Keratinocyte (primary cell): ENCODE data around the gene UQCRHL. TPM values are rescaled to one million over a fixed set of nuclear protein-coding genes. Genes with fewer than 3 reads are reported as not detected.
A peak's percentile ranks its signal among the peaks of the same experiment; 100 is the strongest.

ENCODE experiments used
- DNase-seq: peaks from one replicate; pipeline ENCODE4 v3.0.0-alpha.2; 2011; ENCODE audit warnings: low read depth, missing footprints, low spot score
- FAIRE-seq: peaks from 2 replicates; lab custom pipeline; 2011; peaks lifted over from hg19 to GRCh38; lab: Jason Lieb, UNC
- H2AFZ ChIP-seq: 2 replicates; pipeline ENCODE4 v1.6.0; 2012; ENCODE audit warnings: low read length, control low read depth, inconsistent platforms; ENCODE audit not compliant: control insufficient read depth
- H3K27ac ChIP-seq: 2 replicates; pipeline ENCODE4 v1.5.1; 2011; ENCODE audit warnings: low read length; ENCODE audit not compliant: control insufficient read depth, insufficient read depth
- H3K27me3 ChIP-seq: 3 replicates; pipeline ENCODE4 v1.6.0; 2011; ENCODE audit warnings: low read length; ENCODE audit not compliant: control insufficient read depth, insufficient read depth; ENCODE audit errors: extremely low read depth
- H3K36me3 ChIP-seq, 2 experiments: 2 replicates in 1 of 2; 3 replicates in 1 of 2; pipeline ENCODE4 v1.5.1; 2011; ENCODE audit warnings: low read length in 2 of 2, mild to moderate bottlenecking in 1 of 2; ENCODE audit not compliant: control insufficient read depth in 2 of 2, insufficient read depth in 2 of 2; ENCODE audit errors: extremely low read depth in 1 of 2
- H3K4me1 ChIP-seq: 3 replicates; pipeline ENCODE4 v1.5.1; 2011; ENCODE audit warnings: low read length; ENCODE audit not compliant: control insufficient read depth, insufficient read depth; ENCODE audit errors: extremely low read depth
- H3K4me2 ChIP-seq: 3 replicates; pipeline ENCODE4 v1.6.0; 2011; ENCODE audit warnings: low read depth, low read length; ENCODE audit not compliant: control insufficient read depth, insufficient read depth; ENCODE audit errors: extremely low read depth
- H3K4me3 ChIP-seq, 3 experiments: fragments of 200-600 bp in 1 of 3; sonication (generic) in 1 of 3; 2 replicates in 2 of 3; 3 replicates in 1 of 3; pipeline ENCODE4 v1.5.1; 2011 to 2016; ENCODE audit warnings: low read length in 3 of 3, mild to moderate bottlenecking in 3 of 3, control low read depth in 2 of 3, inconsistent platforms in 1 of 3, low read depth in 1 of 3, mixed read lengths in 1 of 3, mixed run types in 1 of 3, moderate library complexity in 1 of 3; ENCODE audit not compliant: control insufficient read depth in 2 of 3, insufficient read depth in 2 of 3; ENCODE audit errors: extremely low read depth in 1 of 3
- H3K79me2 ChIP-seq: 2 replicates; pipeline ENCODE4 v1.6.0; 2012; ENCODE audit warnings: low read length; ENCODE audit not compliant: control insufficient read depth, insufficient read depth
- H3K9ac ChIP-seq: 3 replicates; pipeline ENCODE4 v1.6.0; 2011; ENCODE audit warnings: low read length; ENCODE audit not compliant: control insufficient read depth, insufficient read depth; ENCODE audit errors: extremely low read depth
- H3K9me1 ChIP-seq: 3 replicates; pipeline ENCODE4 v1.6.0; 2011; ENCODE audit warnings: low read length; ENCODE audit not compliant: control insufficient read depth, insufficient read depth; ENCODE audit errors: extremely low read depth
- H3K9me3 ChIP-seq: 2 replicates; pipeline ENCODE4 v1.5.1; 2012; ENCODE audit warnings: low read depth, low read length; ENCODE audit not compliant: control insufficient read depth
- H4K20me1 ChIP-seq: 3 replicates; pipeline ENCODE4 v1.6.0; 2011; ENCODE audit warnings: low read length; ENCODE audit not compliant: control insufficient read depth, insufficient read depth; ENCODE audit errors: extremely low read depth
- EZH2 ChIP-seq: IDR thresholded peaks from one replicate; pipeline ENCODE4 v1.6.1; 2012; ENCODE audit warnings: inconsistent platforms, mild to moderate bottlenecking, low read length, moderate library complexity
- dilution Hi-C: fragments of 300-500 bp; cut with MboI; formaldehyde crosslinking; loops from one replicate; pipeline ENCODE4 v1.7.0; 2020; ENCODE audit warnings: low sequenced_read_pairs; ENCODE audit not compliant: extremely low pct_ligation_motif_present
- polyA plus RNA-seq, 5 experiments: library from polyadenylated mRNA; depleted of rRNA in 3 of 5; stranded (reverse) in 3 of 5; stranded (forward) in 1 of 5; unstranded in 1 of 5; fragments of >200 nt; gene quantifications; 1 replicate in 1 of 5; 2 replicates in 3 of 5; 3 replicates in 1 of 5; pipeline versions ENCODE4 v1.2.1 to v1.2.3, GENCODE V29; 2011 to 2012; ENCODE audit warnings: missing spikeins in 2 of 5, low read depth in 1 of 5, low replicate concordance in 1 of 5
- TF ChIP-seq, protein P1 (sequence below), 3 experiments: IDR thresholded peaks in 1 of 3; conservative IDR thresholded peaks in 1 of 3; optimal IDR thresholded peaks in 1 of 3; 2 replicates in 2 of 3; 3 replicates in 1 of 3; pipeline versions ENCODE3 to v1.5.1; 2011; ENCODE audit warnings: low read length in 3 of 3, mild to moderate bottlenecking in 3 of 3, moderate library complexity in 2 of 3, control low read depth in 1 of 3, inconsistent platforms in 1 of 3; ENCODE audit not compliant: insufficient read depth in 2 of 3; ENCODE audit errors: extremely low read depth in 1 of 3

Gene UQCRHL
- polyA plus RNA-seq, 1 donor (not counting 4 experiments of a cell fraction or from before 2014, with no cell fraction given), result 14.0 TPM

DNA sequence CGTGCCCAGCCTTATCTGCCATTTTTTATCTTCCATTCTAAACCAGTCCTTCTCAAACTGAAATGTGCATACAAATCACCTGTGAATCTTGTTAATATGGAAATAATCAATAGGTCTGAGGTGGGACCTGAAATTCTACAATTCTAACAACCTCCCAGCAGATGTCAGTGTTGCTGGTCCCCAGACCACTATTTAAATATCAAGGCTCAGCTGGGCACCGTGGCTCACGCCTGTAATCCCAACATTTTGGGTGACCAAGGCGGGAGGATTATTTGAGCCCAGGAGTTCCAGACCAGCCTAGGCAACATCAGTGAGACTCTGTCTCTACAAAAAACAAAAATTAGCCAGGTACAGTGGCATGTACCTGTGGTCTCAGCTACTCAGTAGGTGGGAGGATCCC is 4.1 kb downstream of the UQCRHL start:
- Histone ChIP-seq H3K27ac (no peak overlapping the region), H3K9ac (no peak overlapping the region), H2AFZ (no peak overlapping the region), H3K4me3 (no peak overlapping the region), H3K27me3 (no peaks in the 10 kb centered on the region), H3K4me2 (no peak overlapping the region), H3K9me1 (peaks cover 4% of the 10 kb centered on the region), H3K79me2 (no peaks in the 10 kb centered on the region), H3K36me3 (no peaks in the 10 kb centered on the region), H3K9me3 (no peaks in the 10 kb centered on the region), H3K4me1 (peaks cover 36% of the 10 kb centered on the region), H4K20me1 (no peaks in the 10 kb centered on the region)
- FAIRE-seq (no peak), DNase-seq (no peak)
- TF ChIP-seq EZH2, result no peak
- TF ChIP-seq, protein P1, sequence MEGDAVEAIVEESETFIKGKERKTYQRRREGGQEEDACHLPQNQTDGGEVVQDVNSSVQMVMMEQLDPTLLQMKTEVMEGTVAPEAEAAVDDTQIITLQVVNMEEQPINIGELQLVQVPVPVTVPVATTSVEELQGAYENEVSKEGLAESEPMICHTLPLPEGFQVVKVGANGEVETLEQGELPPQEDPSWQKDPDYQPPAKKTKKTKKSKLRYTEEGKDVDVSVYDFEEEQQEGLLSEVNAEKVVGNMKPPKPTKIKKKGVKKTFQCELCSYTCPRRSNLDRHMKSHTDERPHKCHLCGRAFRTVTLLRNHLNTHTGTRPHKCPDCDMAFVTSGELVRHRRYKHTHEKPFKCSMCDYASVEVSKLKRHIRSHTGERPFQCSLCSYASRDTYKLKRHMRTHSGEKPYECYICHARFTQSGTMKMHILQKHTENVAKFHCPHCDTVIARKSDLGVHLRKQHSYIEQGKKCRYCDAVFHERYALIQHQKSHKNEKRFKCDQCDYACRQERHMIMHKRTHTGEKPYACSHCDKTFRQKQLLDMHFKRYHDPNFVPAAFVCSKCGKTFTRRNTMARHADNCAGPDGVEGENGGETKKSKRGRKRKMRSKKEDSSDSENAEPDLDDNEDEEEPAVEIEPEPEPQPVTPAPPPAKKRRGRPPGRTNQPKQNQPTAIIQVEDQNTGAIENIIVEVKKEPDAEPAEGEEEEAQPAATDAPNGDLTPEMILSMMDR (optimal IDR thresholded peaks at IDR 0.05 in 1 of 3, IDR thresholded peaks at IDR 0.05 in 1 of 3, conservative IDR thresholded peaks at IDR 0.05 in 1 of 3; ENCODE audit: extremely low read depth in 1 of 3, insufficient read depth in 2 of 3, low read length in 3 of 3), result peak; percentile 20 to 39 (median 39)
- dilution Hi-C loops, result no loop called here

GRCh38 chr1:15802234-15802965 is 5.0 kb downstream of the UQCRHL start:
- H3K27ac ChIP-seq, result no peak overlapping the region
- H3K36me3 ChIP-seq, result no peaks in the 10 kb centered on the region
- no peak overlapping the region for H2AFZ ChIP-seq
- no peak for DNase-seq
- H4K20me1 ChIP-seq, result no peaks in the 10 kb centered on the region
- no peak for FAIRE-seq
- peaks cover 43% of the 10 kb centered on the region for H3K4me1 ChIP-seq
- no peaks in the 10 kb centered on the region for H3K9me3 ChIP-seq
- no peaks in the 10 kb centered on the region for H3K27me3 ChIP-seq
- no peak overlapping the region for H3K4me3 ChIP-seq
- no peaks in the 10 kb centered on the region for H3K79me2 ChIP-seq
- H3K9me1 ChIP-seq, result peaks cover 4% of the 10 kb centered on the region
- dilution Hi-C loops, result no loop called here
- no peak for TF ChIP-seq EZH2
- TF ChIP-seq, protein P1 (optimal IDR thresholded peaks at IDR 0.05 in 1 of 3, IDR thresholded peaks at IDR 0.05 in 1 of 3, conservative IDR thresholded peaks at IDR 0.05 in 1 of 3; ENCODE audit: extremely low read depth in 1 of 3, insufficient read depth in 2 of 3, low read length in 3 of 3), result no peak
- H3K4me2 ChIP-seq, result no peak overlapping the region
- no peak overlapping the region for H3K9ac ChIP-seq
